ENCODE results near the gene GPR35.

DNA sequence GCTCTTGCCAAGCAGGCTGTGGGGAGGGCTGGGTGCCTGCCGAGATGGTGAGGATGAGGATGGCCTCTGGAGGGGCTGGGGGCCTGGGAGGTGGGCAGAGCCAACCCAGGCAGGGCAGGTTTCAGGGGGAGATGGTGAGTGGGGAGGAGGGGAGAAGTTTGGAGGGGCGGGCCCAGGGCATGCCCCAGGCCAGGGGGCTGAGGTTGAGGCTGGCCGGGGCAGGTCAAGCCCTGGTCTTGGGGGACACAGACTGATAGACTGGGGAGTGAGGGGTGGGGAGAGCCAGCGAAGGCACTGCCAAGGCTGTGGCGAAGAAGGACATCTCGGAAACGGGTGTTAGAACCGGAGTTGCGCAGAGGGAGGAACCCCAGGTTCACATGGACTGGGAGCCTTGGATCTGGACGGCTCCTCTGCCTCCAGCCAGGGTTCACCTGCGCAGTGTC is 26.1 kb upstream of the GPR35 start:
- TF ChIP-seq, protein P1, sequence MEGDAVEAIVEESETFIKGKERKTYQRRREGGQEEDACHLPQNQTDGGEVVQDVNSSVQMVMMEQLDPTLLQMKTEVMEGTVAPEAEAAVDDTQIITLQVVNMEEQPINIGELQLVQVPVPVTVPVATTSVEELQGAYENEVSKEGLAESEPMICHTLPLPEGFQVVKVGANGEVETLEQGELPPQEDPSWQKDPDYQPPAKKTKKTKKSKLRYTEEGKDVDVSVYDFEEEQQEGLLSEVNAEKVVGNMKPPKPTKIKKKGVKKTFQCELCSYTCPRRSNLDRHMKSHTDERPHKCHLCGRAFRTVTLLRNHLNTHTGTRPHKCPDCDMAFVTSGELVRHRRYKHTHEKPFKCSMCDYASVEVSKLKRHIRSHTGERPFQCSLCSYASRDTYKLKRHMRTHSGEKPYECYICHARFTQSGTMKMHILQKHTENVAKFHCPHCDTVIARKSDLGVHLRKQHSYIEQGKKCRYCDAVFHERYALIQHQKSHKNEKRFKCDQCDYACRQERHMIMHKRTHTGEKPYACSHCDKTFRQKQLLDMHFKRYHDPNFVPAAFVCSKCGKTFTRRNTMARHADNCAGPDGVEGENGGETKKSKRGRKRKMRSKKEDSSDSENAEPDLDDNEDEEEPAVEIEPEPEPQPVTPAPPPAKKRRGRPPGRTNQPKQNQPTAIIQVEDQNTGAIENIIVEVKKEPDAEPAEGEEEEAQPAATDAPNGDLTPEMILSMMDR (IDR thresholded peaks at IDR 0.05): no peak
- no peak for TF ChIP-seq POLR2A (IDR thresholded peaks at IDR 0.05; ENCODE audit: low read depth)
